Activated B cell treated with CpG ODN at 0.5 μM for 24 hours (primary cell): Measurements from ENCODE around the gene PDIA4. TPM values are rescaled to one million over a fixed set of nuclear protein-coding genes. Genes with fewer than 3 reads are reported as not detected.
"Not testable (repeated sequence)": the region's sequence is repeated elsewhere in the genome, so short reads cannot be mapped to it uniquely, and the experiment has no call there.

Source experiments
- ATAC-seq: fragments of 200-7000 bp; cut with Tn5 transposase; one replicate; pipeline ENCODE4 v1.10.0; 2021; ENCODE audit warnings: low read depth, mild to moderate bottlenecking, moderate library complexity
- CTCF ChIA-PET: fragments of 350-600 bp; sonication (Branson Sonifier 250); formaldehyde crosslinking; loops from one replicate; lab custom pipeline; 2021; ENCODE audit warnings: antibody characterized with exemption; lab: Charles Lee
- POLR2A ChIA-PET: fragments of 350-600 bp; sonication (Branson Sonifier 250); formaldehyde crosslinking; loops from one replicate; lab custom pipeline; 2021; ENCODE audit warnings: antibody characterized with exemption; lab: Charles Lee
- DNase-seq: peaks from one replicate; pipeline ENCODE4 v3.0.0; 2022
- H3K27ac Mint-ChIP-seq: one replicate; pipeline ENCODE4 v1.8.0; 2020; ENCODE audit warnings: mixed read lengths
- H3K27me3 Mint-ChIP-seq: one replicate; pipeline ENCODE4 v1.8.0; 2021; ENCODE audit warnings: mixed read lengths
- H3K36me3 Mint-ChIP-seq: one replicate; pipeline ENCODE4 v1.8.0; 2021; ENCODE audit warnings: low read depth, mixed read lengths
- H3K4me1 Mint-ChIP-seq: one replicate; pipeline ENCODE4 v1.8.0; 2021; ENCODE audit warnings: mixed read lengths
- H3K4me3 Mint-ChIP-seq: one replicate; pipeline ENCODE4 v1.8.0; 2020; ENCODE audit warnings: mild to moderate bottlenecking, mixed read lengths
- H3K9me3 Mint-ChIP-seq: one replicate; pipeline ENCODE4 v1.8.0; 2020; ENCODE audit warnings: mixed read lengths
- intact Hi-C: fragments of 100-400 bp; cut with micrococcal nuclease; formaldehyde crosslinking; loops from one replicate; pipeline ENCODE4 v1.15.1; 2024
- total RNA-seq: library from RNA; stranded (reverse); gene quantifications from 2 replicates; pipeline ENCODE4 v1.2.3, GENCODE V29; 2022
- TF ChIP-seq, protein P1 (sequence below): fragments of 200-600 bp; IDR thresholded peaks from one replicate; pipeline ENCODE4 v1.8.0; 2022; ENCODE audit warnings: antibody characterized with exemption, mild to moderate bottlenecking

The PDIA4 gene
- total RNA-seq, 1 donor from 2014 or later, result 59.4 TPM

DNA sequence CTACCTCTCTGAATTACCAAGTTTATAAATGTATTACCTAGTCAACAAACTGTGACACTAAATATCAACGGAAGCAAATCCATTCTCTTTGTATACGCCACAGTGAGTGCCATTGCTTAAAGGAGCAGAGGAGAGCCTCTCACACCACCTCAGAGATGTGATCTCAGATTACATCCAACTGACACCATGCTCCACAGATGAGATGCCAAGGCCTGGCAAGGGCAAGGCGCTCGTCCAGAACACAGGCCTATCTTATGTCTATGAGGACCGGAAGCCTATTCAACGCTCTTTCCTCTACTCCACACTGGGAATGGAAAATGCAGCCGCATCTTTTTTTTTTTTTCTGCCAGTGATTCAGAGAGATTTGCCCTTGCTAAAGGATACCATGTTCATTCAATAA lies 11.4 kb downstream of the PDIA4 start:
- H3K4me3 Mint-ChIP-seq, result no peak overlapping the region
- intact Hi-C loops, result no loop called here
- no peak overlapping the region for H3K27ac Mint-ChIP-seq
- H3K36me3 Mint-ChIP-seq, result peaks cover 72% of the 10 kb centered on the region
- CTCF ChIA-PET, result no interaction called here
- TF ChIP-seq, protein P1, sequence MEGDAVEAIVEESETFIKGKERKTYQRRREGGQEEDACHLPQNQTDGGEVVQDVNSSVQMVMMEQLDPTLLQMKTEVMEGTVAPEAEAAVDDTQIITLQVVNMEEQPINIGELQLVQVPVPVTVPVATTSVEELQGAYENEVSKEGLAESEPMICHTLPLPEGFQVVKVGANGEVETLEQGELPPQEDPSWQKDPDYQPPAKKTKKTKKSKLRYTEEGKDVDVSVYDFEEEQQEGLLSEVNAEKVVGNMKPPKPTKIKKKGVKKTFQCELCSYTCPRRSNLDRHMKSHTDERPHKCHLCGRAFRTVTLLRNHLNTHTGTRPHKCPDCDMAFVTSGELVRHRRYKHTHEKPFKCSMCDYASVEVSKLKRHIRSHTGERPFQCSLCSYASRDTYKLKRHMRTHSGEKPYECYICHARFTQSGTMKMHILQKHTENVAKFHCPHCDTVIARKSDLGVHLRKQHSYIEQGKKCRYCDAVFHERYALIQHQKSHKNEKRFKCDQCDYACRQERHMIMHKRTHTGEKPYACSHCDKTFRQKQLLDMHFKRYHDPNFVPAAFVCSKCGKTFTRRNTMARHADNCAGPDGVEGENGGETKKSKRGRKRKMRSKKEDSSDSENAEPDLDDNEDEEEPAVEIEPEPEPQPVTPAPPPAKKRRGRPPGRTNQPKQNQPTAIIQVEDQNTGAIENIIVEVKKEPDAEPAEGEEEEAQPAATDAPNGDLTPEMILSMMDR, result no peak
- ATAC-seq (no peak), DNase-seq (no peak)
- no peaks in the 10 kb centered on the region for H3K9me3 Mint-ChIP-seq
- POLR2A ChIA-PET, result interaction anchor here (0.7 kb wide), 1 partner anchor 574 kb away, joined by 3 read pairs; no protein-coding TSS in a partner anchor
- peaks cover 11% of the 10 kb centered on the region for H3K4me1 Mint-ChIP-seq
- H3K27me3 Mint-ChIP-seq, result no peaks in the 10 kb centered on the region

DNA sequence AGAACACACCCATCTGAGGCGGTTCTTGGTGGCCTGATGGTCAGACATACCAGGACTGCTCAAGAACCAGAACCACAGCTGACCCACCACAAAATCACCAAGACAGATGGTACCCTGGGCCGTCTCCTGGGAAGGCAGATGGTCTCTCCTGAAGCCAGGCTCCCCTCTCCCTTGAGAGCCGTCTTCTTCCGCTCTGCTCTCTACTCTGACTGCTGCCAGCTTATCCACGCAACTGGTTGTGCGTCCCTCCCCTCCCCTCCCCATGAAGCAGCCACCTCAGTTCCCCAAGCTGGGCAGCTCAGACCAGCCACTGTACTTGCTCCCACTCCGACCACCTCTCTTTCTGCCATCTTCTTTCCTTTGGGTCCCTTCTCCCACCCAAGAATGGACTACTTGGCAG lies 14.0 kb downstream of the PDIA4 start:
- intact Hi-C loops, result no loop called here
- CTCF ChIA-PET, result no interaction called here
- Mint-ChIP-seq H3K4me1 (peaks cover 8% of the 10 kb centered on the region), H3K4me3 (no peak overlapping the region), H3K27me3 (no peaks in the 10 kb centered on the region), H3K9me3 (no peaks in the 10 kb centered on the region), H3K27ac (no peak overlapping the region), H3K36me3 (peaks cover 79% of the 10 kb centered on the region)
- POLR2A ChIA-PET, result no interaction called here
- TF ChIP-seq, protein P1, result no peak
- no peak for ATAC-seq
- DNase-seq, result no peak

DNA sequence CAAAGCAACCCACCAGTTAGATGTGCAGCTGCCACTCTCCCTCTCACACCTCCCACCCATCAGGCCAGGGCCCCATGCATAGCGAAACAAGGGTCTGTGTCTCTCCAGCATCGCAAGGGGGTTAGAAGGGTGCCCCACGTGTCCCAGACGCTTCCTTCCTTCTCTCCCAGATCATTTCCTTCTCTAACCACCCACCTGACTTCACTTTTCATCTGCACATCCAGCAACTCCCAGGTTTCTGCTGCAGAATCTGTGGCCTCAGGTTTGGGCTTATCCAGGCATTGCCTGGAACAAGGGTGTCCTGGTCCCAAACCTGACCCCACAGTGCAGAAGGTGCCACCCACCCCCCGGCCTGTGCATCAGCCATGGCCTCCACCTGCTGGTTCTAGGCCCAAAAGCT lies 14.4 kb downstream of the PDIA4 start:
- H3K36me3 Mint-ChIP-seq, result peaks cover 79% of the 10 kb centered on the region
- ChIA-PET POLR2A (no interaction called here), CTCF (no interaction called here)
- TF ChIP-seq, protein P1, result no peak
- H3K4me1 Mint-ChIP-seq, result peaks cover 6% of the 10 kb centered on the region
- no peak overlapping the region for H3K4me3 Mint-ChIP-seq
- DNase-seq (no peak), ATAC-seq (no peak)
- no peak overlapping the region for H3K27ac Mint-ChIP-seq
- intact Hi-C loops, result no loop called here
- no peaks in the 10 kb centered on the region for H3K27me3 Mint-ChIP-seq
- no peaks in the 10 kb centered on the region for H3K9me3 Mint-ChIP-seq

DNA sequence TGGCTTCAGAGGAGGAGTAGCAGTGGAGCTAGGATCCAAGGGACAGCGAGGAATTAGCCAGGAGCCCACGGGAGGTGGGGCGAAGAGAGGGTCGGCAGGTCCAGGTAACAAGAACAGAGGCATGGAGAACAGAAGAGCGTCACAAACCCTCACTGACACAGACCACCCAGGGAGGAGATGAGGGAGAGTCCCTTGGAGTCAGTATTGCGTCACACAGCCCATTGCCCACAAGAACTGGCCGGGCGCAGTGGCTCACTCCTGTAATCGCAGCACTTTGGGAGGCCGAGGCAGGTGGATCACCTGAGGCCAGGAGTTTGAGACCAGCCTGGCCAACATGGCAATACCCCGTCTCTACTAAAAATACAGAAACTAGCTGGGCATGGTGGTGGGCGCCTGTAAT lies 15.6 kb downstream of the PDIA4 start:
- CTCF ChIA-PET, ATAC-seq, POLR2A ChIA-PET, H3K4me3 Mint-ChIP-seq, H3K9me3 Mint-ChIP-seq, DNase-seq, H3K27me3 Mint-ChIP-seq, H3K27ac Mint-ChIP-seq, H3K4me1 Mint-ChIP-seq, intact Hi-C loops: not testable (repeated sequence)
- peaks cover 83% of the 10 kb centered on the region for H3K36me3 Mint-ChIP-seq

DNA sequence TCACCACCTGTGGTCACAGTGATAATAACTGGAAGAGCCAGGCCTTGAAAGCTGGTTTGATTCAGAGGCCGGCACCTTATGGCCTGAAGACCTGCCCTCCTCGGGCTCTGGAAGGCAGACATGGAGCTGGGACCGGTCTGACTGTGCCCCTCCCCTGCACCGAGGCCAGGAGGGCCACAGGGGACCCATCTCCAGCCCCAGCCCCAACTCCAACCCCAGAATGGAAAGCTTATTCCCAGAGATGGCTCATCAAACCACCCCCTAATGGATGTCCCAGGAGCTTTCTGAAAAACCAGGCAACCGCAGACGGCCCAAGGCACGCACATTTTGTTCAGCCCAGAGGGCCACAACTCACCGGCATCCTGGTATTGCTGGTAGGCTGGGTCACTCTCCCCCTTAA lies 16.8 kb downstream of the PDIA4 start:
- TF ChIP-seq, protein P1, result no peak
- no peaks in the 10 kb centered on the region for H3K4me1 Mint-ChIP-seq
- no peaks in the 10 kb centered on the region for H3K27me3 Mint-ChIP-seq
- H3K36me3 Mint-ChIP-seq, result peaks cover 87% of the 10 kb centered on the region
- ATAC-seq (no peak), DNase-seq (no peak)
- intact Hi-C loops, result no loop called here
- no peak overlapping the region for H3K27ac Mint-ChIP-seq
- CTCF ChIA-PET, result interaction anchor here (1.3 to 1.7 kb wide), 3 partner anchors 10 to 54 kb away, joined by 3 to 5 read pairs (median 4); partner anchors contain the start of gene PDIA4
- POLR2A ChIA-PET, result no interaction called here
- H3K4me3 Mint-ChIP-seq, result no peak overlapping the region
- no peaks in the 10 kb centered on the region for H3K9me3 Mint-ChIP-seq

DNA sequence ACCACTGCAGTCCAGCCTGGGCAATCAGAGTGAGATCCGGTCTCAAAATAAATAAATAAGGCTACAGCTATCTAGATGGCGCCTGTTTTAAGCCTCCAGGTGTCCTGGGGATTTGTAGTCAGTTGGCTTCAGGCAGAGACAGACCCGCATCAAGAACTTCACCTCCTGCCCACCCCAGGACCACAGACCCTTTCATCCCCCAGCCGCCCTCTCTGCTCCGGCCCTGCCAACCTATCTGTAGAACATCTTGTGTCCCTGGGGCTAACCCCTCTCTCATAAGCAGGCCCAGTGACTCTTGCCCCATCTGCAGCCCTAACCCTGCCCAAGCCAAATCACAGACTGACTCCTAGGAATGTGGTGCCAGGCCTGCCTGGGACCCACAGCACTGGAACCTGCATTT lies 17.9 kb downstream of the PDIA4 start:
- no peak overlapping the region for H3K27ac Mint-ChIP-seq
- no peak for ATAC-seq
- POLR2A ChIA-PET, result no interaction called here
- intact Hi-C loops, result no loop called here
- H3K9me3 Mint-ChIP-seq, result no peaks in the 10 kb centered on the region
- peaks cover 86% of the 10 kb centered on the region for H3K36me3 Mint-ChIP-seq
- DNase-seq, result no peak
- CTCF ChIA-PET, result interaction anchor here (1.1 to 1.7 kb wide), 3 partner anchors 8 to 55 kb away, joined by 3 to 6 read pairs (median 4); partner anchors contain the start of gene PDIA4
- no peak overlapping the region for H3K4me3 Mint-ChIP-seq
- no peaks in the 10 kb centered on the region for H3K27me3 Mint-ChIP-seq
- H3K4me1 Mint-ChIP-seq, result peaks cover 3% of the 10 kb centered on the region
- TF ChIP-seq, protein P1, result no peak
